ENCODE results near the gene SNN. TPM values are rescaled to one million over a fixed set of nuclear protein-coding genes. Genes with fewer than 3 reads are reported as not detected.

Gene SNN
- 13.7 and 14.9 TPM in 2 replicates for total RNA-seq (2014; rRNA removed; shearing (Covaris generic))

DNA sequence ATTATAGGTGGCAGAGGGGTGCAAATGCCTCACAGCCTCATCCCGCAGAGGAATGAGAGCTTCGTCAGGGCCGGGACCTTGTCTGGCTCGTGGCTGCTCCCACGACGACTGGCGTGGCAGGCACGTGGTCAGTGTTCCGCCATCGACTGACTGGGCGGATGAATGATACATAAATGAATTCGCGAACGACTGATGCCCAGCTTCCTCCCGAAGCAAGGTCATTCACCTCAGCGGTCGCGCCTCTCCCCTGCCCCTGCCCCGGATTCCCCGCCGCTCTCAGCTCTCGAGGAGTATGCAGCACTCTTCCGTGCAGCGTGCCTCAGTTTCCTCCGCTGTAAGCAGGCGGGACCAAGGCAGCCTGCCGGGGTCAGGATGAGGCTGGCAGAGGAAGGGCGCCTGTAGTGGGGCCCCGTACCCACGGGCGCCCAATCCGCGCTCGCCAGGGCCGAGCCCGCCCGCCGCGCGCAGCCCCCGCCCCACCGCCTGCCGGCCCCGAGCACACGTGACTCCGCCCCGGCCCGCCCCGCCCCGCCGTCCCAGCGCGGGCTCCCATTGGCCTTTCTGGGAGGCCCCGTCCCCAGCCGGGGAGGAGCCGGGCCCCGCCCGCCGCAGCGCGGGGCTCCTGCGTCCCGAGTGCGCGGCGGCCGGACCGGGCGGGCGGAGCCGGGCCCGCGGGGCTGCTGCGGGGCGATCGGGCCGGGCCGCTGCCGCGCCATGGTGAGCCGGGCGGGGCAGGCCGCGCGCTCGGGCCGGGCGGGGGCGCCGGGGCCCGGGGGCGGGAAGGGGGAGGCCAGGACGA is at the start of gene SNN:
TSS of gene SNN (plus strand) at position 632 of the 799 bp plus-strand sequence. CDS start 7,605 bp downstream, outside the sequence.
- peak; percentile 57 for DNase-seq (ENCODE audit: low spot score)

DNA sequence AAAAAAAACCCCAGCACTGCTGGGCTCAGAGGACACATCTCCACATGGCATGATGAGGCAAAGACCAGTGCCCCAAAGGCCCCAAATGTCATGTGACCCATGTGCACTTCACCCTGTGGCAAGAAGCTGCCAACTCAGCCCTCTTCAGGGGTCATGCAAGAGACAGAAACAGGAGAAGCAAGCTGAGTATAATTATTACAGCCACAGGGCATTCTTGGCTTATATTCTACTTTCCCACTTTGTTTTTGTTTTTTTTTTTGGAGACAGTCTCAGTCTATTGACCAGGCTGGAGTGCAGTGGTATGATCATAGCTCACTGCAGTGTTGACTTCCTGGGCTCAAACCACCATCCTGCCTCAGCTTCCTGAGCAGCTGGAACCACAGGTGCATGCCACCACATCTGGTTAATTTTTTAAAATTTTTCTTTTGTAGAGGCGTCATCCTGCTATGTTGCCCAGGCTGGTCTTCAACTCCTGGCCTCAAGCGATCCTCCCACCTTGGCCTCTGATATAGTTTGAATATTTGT is 48.9 kb upstream of the SNN start:
- peak; percentile 85 for DNase-seq (ENCODE audit: low spot score)

DNA sequence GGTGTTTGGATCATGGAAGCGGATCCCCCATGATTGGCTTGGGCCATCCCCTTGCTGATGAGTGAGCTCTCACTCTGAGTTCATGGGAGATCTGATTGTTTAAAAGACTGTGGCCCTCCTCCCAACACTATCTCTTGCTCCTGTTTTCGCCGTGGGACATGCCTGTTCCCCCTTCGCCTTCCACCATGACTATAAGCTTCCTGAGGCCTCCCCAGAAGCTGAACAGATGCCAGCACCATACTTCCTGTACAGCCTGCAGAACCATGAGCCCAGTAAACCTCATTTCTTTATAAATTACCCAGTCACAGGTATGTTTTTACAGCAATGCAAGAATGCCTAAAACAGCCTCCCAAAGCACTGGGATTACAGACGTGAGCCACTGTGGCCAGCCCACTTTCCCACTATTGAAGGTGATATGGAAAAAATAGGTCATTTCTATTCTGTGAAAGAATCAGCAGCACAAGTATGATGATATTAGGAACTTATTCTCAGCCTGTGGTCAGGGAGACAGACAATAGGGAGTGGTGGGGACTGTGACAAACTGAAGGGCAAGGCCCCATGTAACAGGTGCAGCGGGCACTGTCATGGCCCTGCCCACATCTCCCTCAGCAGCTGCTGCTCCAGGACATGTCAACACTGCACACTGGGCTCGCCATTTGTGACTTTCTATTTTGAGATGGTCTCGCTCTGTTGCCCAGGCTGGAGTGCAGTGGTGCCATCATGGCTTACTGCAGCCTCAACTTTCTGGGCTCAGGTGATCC is 47.8 kb upstream of the SNN start:
- DNase-seq (ENCODE audit: low spot score): no peak

DNA sequence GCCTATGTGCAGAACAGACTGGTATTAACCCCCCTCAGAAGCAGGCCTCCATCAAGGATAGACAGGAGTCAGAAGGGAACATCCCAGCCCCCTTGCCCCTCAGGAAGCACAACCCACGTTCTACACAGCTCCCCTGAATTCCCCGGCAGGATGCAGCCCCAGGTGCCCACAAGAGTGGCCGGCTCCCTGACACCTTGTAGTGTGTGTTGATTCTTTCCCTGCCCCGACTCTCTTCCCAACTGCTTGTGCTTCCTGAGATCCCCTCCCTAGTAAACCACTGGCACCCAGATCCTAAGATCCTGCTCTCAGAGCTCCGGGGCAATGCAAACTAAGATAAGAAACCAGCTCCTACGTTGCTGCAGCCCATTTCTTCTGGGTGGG is 46.7 kb upstream of the SNN start:
- DNase-seq (ENCODE audit: low spot score): no peak

DNA sequence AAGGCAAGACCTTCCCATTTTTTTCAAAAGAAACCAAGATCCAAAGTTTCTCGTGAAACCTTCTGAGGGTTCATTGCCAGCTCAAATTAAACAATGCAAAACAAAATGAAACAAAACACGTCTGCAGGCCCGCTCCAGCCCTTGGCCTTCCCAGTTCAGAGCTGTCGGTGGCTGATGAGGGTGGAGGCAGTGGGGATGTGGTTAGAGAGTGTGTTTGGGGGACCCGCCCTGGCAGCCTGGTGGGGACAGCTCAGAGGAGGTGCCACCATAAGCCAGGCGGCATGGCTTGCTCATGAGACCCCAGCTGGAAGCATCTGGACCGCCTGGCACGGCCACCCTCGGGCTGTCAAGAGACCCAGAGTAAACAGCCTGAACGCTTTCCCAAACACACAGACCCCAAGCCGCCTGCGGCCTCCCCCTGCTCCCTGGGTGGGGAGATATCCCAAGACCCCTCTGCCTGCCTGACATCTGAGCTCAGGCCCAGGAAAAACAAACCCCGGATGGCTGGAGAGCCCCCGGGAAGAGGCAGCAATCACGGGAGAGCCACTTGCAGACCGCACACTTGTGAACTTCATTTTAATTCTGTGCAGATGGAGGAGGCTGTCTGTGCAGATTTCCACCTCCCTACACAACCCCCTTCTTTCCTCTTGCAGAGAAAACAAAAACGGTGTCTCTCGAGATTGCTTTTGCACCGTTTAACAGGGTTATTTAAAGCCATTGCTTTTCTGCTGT is 46.2 kb upstream of the SNN start:
- peak; percentile 81 for DNase-seq (ENCODE audit: low spot score)

DNA sequence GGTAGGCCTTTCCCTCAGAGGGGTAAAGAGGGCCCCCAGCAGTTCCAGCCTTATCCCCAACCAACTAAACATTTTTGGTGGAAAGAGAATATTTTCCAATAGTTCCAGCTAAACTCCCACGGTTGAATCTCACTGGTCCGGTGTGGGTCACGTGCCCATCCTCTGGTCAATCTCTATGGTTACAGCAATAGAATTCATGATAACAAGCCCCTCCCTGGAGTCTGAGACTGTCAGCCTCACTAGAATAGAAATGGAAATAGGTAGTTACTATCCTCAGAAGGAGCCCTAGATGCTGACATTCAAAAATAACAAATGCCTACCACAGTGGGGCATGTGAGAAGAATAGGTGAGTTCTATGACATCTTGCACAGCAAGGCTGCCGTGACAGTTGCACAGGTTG is 44.0 kb upstream of the SNN start:
- DNase-seq (ENCODE audit: low spot score): no peak

DNA sequence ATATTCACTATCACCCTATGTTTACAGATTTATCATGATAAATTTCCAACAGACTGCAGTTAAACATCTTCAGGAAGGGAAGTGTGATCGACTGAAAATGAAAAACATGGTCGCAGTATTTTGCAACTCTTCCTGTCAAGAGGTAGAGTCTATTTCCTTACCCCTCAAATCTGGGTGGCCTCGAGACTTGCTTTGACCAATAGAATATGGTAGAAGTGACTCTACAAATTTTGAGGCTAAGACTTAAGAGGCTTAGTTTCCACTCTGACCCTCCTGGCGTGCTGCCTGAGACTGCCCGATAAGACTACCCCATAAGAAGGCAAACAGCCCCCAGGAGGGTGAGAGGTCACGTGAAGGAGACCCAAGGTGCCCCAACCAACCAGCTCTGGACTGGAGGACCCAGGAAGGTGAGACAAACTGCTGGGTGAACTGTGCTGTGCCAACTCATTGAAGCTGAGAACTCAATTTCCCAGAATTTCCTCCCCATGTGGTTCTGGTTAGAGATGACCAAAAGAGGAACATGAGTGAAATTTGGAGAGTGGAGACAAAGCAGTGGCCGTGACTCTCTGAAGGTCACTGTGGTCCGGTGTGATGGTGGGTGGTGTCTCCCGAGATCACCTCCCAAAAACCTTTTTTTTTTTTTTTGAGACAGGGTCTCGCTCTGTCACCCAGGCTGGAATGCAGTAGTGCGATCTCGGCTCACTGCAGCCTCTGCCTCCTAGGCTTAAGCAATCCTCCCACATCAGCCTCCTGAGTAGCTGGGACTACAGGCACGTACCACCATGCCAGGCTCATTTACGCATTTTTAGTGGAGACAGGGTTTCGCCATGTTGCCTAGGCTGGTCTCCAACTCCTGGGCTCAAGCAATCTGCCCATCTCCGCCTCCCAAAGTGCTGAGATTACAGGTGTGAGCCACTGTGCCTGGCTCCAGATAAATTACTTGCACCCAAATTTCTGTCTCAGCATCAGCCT is 43.3 kb upstream of the SNN start:
- no peak for DNase-seq (ENCODE audit: low spot score)

DNA sequence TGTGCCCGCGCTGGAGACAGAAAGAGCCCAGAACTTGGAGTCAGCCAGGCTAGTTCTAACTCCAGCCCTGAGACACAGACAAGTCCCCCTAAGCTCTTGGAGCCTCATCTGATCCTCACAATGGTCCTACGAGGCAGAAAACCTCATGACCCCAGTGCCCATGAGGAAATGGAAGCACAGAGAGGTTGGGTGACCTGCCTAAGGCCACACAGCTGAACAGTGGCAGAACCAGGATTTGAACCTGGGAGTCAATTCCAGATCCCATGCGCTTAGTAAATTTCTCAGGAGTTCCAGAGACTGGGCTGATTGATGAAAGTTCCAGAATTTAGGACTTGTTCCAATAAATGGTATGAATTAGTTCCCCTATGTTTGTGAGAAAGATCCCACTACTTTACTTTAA is 42.5 kb upstream of the SNN start:
- DNase-seq (ENCODE audit: low spot score): no peak

DNA sequence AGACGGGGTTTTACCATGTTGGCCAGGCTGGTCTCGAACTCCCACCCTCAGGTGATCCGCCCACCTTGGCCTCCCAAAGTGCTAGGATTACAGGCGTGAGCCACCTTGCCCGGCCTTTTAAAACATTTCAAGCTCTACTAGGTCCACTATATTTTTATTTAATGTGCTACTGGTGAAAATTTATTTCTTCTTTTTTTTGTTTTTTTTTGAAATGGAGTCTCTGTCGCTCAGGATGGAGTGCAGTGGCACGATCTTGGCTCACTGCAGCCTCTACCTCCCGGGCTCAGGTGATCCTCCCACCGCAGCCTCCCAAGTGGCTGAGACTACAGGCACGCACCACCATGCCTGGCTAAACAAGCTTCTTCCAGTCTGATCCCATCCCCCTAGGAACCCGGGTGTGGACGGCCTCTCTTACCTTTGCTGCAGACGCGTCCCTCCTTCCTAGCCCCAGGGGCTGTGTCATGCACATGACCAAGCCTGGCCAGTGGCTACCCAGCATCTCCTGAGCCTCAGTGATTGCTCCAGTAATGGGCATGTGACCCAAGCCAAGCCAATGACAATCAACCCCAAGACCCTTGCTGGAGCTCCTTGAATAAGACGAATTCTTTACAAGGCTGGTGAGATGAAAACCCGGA is 41.5 kb upstream of the SNN start:
- DNase-seq (ENCODE audit: low spot score): no peak

DNA sequence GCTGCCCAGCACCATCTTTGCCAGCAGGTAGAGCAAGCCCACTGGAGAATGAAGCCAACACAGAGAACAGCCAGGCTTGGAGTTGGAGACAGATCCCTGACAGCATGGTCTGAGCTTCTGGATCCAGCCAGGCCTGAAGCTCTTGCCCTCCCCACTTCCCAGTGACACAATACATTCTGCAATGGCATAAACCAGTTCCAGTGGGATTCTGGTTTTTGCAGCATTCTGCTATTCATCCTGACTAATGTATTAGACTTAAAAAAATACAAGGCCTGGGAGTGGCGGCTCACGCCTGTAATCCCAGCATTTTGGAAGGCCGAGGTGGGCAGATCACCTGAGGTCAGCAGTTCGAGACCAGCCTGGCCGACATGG is 41.0 kb upstream of the SNN start:
- no peak for DNase-seq (ENCODE audit: low spot score)

DNA sequence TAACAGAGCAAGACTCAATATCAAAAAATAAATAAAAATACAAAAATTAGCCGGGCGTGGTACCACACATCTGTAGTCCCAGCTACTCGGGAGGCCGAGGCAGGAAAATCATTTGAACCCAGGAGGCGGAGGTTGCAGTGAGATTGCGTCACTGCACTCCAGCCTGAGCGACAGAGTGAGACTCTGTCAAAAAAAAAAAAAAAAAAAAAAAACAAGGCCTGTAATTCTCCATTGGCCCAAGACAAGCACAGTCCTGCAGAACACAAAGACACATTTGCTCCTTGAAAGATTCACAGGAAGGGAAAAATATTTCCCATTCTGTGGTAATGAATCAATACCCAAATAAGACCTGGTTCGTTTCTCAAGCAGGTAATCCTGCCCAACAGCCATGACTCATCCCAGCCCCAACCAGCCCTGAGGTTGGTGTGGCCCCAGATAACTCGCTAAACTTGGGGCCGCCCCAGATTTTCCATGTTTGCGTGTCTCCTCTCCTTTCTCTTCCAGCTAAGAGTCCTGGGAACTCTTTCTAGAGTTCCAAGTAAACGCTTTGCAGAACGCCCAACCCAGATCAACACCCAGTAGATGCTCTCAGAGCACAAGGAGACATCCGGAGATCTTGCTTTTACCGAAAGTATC is 40.3 kb upstream of the SNN start:
- peak; percentile 83 for DNase-seq (ENCODE audit: low spot score)

DNA sequence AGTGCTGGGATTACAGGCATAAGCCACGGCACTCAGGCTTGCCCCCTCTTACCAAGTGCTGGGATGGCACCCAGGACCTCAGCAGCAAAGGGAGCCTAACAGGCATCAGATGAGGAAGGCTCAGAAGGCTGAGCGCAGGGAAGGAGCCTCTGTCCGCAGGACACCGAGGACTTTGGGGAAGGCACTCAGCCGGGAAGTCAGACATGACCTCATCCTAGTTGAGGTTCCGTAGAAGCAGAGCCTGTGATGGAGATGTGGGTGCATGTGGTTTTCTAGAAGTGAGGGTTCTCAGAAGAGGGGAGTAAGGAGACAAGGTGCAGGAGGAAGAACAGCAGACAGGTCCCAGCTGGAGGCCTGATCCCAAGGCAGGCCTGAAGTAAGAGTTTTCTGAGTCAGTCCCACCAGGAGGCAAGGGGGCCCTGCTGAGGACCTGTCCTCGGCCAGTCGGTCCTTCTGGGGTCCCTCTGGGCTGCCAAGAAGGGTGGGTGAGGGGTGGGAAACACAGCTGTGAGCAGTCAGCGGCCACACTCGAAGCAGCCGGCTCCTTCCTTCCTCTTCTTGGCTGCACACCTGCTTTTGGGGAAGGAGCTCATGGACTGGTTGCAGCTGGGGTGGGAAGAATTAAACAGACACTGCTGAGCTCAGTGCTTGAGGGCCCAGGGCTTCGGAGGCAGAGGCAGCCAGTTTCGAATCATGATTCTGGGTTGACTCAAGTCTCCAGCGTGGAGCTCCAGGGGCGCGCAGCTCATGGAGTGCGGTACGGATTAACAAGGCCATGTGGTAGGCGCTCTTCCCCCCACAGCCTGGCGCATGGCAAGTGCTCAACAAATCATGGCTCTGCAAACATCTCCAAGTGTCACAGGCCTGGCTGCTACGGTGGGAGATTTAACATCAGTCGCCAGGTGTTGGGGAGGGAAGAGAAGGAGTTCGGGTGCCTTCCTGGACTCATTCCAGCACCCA is 38.9 kb upstream of the SNN start:
- DNase-seq (ENCODE audit: low spot score): no peak

DNA sequence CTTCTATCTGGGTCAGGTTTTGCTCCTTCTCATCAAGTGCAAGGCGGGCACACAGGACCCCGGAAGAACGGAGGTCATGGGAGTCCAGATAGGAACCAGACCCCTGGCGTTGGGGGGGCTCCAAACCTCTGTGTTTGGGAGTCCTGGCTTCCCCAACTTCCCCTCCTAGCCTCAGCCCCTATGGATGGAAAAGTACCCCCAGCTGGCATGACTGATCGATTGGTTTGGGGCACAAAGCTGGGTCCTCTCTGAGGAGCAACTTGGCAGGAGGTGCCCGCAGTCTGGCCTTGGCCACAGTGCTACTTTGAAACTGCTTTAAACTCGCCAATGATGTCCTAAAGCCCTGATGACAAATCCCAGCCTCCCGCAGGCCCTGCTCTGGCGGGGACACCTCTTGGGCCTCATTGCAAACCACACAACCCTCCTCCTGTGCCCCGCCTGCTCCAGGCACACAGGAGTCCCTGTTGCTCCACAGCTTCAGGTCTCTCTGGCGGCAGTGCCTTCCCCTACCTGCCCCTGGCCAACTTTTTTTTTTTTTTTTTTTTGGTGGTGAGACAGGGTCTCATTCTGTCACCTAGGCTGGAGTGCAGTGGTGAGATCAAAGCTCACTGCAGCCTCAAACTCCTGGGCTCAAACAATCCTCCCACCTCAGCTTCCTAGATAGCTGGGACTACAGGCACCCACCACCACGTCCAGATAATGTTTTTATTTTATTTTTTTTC is 38.0 kb upstream of the SNN start:
- peak; percentile 67 for DNase-seq (ENCODE audit: low spot score)

DNA sequence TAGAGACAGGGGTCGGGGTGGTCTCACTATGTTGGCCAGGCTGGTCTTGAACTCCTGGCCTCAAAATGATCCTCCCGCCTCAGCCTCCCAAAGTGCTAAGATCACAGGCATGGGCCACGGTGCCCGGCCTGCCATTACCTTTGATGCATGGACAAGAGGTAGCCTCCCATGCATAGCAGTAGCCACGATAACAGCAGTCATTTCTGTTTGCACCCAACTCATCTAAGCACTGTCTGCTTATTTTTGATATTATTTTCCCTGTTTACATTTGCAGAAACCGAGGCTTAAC is 37.5 kb upstream of the SNN start:
- no peak for DNase-seq (ENCODE audit: low spot score)

DNA sequence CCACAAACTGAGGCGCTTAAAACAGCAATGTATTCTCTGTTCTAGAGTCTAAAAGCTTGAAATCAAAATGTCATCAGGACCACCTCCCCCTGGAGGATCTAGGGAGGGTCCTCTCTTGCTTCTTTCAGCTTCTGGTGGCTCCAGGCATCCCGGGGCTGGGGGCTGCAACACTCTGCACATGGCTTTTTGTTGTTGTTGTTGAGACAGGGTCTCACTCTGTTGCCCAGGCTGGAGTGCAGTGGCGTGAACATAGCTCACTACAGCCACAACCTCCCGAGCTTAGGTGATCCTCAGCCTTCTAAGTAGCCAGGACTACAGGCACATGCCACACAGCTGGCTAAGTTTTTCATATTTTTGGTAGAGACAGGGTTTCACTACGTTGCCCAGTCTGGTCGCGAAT is 37.0 kb upstream of the SNN start:
- no peak for DNase-seq (ENCODE audit: low spot score)

DNA sequence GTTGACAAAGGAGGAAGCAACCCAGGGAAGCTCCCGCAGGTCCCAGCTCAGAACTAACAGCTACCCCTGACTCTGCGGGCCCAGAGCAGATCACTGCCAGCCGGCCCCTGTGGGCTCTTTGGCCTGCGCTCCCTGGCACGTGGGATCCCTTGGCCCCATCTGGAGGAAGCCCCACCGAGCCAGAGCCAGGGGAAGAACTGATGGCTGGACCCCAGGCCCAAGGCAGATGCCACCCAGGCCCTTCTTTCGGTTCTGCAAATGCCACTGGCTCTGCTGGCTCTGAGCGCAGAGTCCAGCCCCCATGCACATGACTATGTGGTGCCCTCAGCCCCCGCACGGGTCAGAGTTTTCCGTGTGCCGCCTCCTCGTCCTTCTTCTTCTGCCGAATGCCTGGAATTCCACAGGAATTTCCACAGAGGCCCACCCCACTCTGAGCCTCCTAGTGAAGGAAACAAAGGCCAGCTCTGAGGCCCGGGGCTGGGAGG is 35.8 kb upstream of the SNN start:
- no peak for DNase-seq (ENCODE audit: low spot score)

DNA sequence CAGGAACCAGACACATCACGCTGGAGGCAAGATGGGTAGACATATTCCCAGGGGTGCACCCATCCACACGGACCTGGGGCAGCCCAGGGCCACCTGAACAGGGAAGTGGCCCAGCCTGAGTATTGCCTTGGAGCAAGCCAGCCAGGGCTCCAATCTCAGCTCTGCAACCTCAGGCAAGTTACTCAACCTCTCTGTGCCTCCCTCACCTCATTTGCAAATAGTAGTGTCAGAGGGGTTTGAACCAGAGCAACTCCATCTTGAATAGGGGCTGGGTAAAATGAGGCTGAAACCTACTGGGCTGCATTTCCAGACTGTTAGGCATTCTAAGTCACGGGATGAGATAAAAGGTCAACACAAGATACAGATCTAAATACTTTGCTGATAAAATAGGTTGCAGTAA is 35.1 kb upstream of the SNN start:
- no peak for DNase-seq (ENCODE audit: low spot score)

DNA sequence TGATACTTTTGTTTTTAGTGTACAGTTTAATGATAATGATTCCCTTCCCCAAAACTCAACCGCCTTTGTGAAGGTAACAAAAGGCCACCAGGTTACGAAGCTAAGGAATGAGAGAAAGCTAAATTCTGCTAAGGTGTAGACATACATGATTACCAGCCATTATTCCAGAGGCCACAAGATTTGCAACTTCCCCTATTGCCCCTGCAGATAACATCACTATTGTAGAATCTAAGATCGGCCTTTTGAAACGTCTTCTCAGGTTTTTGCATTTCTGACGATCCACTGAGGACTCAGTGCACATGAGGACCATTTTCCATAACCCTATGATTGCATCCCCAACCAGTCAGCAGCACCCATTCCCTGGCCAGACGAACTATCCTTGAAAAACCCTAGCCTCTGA is 33.9 kb upstream of the SNN start:
- no peak for DNase-seq (ENCODE audit: low spot score)

Data from H4 (cell line).